ENCODE results near the gene YWHAG.
"Not testable (repeated sequence)": the region's sequence is repeated elsewhere in the genome, so short reads cannot be mapped to it uniquely, and the experiment has no call there.

YWHAG gene

DNA sequence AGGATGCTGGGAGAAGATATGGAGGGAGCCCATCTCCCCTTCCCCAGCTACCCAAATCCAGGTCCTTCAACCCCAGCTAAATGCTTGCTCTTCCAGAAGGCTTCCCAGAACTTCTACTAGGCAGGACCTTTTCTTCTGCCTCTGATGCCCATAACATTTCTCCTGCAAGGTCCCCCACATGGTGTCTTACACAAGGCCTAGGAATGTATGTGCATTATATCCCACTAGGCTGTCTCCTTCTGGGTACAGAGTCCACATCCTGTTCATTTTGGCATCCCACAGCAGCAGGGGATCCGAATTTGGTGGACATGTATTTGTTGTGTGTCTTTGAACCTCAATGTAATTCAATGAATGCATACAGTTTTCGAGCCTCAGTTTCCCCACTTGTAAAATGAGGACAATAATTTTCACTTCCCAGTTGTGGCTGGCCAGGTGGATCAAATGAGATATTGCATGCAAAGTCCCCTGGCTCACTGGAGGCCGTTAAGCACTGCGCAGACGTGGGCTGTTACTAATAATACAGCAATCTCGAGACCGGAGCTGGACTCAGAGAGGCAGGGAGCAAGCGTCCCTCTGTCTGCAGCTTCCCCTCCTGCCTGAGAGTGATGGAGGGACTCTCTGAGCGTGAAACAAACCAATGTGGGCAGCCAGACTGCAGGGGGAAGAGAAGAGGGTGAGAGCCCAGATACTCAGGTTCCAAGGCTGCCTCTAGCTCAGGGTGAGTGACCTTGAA, 18.6 kb upstream of the YWHAG start:
- DNase-seq, result no peak

DNA sequence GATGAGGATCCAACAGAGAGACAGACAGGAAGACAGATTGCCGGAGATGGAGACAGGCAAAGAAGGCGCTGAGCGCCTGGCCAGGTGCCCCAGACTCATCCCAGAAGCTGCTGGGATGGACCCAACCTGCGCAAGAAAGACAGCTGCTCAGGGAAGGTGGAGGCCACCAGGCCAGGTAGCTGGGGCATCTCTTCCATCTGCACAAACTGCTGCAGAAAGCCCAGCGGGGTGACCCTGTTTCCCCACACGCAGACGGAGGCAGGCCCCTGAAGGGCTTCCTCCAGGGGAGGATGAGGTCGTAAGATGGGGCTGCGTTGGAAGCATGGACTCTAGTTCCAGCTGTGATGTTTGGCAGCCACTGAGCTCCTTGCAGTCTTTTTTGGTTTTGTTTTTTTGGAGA, 16.5 kb upstream of the YWHAG start:
- DNase-seq, result no peak

DNA sequence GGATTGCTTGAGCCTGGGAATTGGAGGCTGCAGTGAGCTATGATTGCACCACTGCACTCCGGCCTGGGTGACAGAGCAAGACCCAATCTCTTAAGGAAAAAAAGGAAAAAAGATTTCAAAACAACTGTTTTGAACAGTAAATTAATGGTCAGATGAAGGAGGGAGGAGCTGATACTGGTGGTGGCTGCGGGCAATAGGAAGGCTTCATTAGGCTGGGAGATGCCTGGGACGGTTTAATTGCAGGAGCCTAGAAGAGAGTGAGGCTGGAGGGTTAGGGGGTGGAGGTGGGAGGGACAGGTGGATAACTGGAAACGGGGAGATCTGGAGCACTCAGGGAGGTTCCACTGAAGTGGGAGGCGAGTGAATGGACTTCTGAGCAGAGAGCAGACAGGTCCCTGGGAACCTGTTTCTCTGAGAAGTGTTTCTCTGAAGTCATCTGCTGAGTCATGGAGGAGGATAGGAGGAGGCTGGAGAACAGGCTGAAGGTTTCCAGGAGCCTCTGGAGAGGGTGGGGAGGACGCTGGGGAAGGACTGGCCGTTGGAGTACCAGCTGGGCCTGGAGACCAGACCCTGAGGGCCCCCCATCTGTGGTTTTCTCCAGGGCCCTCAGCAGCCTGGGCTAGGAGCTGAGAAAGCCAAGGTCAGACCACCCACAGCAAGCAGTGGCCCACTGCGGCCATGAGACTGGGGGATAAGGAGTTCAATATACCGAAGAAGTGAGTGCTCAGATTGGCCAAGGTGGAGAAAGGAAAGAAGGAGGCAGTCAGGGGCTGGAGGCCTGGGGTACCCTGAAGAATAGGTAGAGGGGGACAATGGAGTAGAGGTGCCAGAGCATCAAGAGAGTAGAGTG, 14.4 kb upstream of the YWHAG start:
- no peak for DNase-seq

DNA sequence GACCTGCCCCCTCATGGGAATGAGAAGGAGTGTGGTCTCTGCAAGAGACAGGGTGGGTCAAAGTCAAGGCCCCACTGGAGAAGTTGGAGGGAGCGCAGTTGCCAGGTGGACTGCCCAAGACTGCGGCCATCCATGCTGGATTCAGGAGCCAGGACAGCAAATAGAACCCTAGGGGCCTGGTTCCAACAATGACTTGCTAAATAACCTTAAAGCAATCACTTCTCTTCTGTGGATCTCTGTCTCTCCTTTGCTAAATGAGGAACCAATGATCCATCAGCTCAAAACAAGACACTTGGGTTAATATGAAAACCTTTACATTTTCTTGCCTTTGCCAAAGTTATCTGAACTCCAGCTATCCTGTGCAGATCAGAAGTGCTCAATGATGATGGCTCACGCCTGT, 12.6 kb upstream of the YWHAG start:
- DNase-seq, result no peak

DNA sequence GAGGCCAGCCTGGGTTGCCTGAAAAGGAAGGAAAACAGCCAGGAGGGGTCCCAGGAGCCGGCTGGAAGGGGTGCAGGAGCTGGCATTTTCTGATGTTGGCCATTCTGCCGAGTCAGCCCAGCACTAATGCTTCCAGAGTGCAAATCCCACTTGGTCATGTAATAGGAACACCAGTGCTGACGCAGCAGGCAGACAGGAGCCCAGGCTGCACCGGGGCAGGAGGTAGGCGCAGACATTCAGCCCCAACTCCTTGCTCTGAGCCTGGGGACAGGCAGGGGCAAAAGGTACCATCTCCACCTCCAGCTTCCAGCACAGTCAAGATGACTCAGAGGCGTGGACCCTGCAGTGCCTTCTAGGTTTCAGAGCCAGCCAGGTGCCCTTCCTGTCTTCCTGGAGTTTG, 10.2 kb upstream of the YWHAG start:
- DNase-seq, result no peak

DNA sequence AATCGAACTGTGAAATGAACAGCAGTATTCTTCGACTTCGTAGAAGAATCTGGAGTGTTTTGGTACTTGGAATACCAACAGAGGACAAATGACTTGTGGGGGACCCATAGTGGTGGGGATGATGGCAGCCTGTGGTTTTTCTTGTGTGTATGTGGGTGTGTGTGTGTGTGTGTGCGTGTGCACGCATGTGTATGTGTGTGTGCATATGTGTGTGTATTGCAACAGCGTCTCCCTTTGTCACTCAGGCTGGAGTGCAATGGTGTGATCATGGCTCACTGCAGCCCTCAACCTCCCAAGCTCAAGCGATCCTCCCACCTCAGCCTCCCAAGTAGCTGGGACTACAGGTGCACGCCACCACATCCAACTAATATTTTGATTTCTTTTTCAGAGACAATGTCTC, 9.4 kb upstream of the YWHAG start:
- no peak for DNase-seq

DNA sequence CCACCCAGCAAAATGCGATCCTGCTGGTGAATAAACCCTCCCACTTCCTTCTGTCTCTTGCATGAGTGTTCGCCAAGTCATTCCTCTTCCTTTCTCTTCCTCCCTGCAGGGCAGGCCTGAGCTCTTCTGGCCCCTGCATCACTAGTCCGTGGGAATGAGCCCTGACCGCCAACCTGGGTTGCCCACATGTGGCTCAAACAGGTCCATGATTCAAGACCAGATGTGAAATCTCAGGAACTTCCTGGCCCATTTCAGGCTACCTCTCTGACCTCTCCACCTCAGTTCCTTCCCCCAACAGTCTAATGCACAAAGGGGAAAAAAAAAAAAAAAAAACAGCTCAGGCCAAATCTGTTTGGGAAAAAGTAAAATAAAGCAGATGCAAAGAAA, 5.4 kb upstream of the YWHAG start:
- no peak for DNase-seq

DNA sequence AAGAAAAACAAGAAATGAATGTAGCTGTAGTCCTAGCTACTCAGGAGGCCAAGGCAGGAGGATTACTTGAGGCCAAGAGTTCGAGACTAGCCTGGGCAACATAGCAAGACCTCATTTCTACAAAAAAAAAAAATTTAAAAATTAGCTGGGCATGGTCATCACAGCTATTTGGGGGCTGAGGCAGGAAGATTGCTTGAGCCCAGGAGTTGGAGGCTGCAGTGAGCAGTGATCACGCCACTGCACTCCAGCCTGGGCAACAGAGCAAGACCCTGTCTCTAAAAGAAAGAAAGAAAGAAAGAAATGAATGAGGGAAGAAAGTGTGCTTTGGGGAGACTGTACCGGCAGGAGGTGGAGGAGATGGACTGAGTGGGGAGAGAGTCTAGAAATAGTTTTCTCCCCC, 5.0 kb upstream of the YWHAG start:
- not testable (repeated sequence) for DNase-seq

DNA sequence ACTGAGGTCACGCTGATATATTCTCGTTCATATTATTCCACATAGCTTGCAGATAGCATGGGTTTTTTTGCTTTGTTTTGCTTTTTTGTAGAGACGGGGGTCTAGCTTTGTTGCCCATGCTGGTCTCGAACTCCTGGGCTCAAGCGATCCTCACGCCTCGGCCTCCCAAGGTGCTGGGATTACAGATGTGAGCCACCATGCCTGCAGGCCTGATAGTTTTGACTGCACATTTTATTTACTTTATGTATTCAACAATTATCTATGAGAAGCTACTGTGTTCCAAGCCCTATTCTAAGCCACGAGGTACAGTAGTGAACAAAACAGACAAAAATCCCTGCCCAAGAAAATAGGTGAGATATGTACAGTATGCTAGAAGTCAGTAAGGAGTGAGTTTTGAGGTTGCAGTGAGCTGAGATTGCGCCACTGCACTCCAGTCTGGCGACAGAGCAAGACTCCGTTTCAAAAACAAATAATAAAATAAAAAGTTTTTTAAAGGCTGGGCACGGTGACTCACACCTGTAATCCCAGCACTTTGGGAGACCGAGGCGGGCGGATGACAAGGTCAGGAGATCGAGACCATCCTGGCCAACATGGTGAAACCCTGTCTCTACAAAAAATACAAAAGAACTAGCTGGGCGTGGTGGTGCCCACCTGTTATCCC, 1.3 kb upstream of the YWHAG start:
- no peak for DNase-seq

DNA sequence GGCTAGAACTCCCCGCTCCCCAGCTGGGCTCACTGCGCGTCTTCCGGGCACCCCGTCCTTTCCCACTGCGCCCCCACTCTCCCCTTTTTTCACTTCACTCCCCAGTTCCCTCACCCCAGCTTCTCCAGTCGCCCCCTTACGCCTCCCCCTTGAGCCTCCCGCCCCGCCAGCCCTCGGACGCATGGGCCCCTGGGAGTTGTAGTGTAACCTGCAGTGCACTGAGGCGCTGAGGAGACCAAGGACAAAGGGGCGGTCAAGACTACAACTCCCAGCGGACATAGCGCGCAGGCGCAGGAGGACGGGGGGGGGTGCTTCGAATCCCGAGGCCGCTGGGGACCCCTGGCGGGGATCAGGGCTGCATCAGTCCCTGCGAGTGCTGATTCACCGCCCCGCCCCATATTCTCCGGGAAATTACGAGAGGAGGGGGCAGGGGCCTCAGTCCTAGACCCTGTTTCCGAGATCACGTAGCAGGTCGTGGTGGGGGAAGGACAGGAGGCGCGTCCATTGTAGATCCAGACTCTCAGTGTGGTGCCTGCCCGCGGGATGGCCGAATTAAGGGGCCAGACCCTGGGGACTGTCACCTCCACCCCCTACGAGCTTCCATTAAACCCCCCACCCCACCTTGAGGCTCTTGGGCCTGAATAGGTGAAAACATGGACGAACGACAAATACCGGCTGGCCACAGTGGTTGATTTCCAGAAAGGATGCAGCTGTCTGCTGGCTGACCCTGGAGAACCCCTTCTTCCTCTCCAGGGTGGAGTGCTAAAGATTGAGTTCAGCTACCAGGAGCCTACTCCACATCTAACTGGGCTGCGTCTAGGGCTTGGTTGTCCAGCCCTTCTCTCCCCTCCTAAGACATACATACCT, 553 bp upstream of the YWHAG start:
- peak; percentile 98 for DNase-seq

DNA sequence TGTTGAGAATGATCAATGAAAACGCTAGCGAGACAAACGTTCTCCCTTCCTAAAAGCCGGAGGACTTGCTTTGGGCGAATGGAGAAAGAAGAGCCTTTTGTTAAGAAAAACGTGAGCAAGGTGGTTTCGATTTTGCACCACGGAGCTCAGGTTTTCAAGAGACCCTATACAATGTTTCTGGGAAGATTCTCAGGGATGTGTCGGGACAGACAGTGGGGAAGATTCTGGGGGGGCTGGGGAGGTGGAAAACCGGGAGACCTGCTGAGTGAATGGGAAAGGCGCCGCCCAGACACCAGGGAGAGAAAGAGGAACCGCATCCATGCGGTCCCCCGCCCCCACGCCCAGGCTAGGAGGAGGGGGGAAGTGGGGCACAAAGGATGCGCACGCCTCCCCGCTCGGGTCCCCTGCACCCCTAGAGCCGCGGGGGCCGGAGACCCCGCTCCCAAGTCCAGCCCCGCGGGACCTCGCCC, 745 bp downstream of the YWHAG start:
- peak; percentile 52 for DNase-seq

DNA sequence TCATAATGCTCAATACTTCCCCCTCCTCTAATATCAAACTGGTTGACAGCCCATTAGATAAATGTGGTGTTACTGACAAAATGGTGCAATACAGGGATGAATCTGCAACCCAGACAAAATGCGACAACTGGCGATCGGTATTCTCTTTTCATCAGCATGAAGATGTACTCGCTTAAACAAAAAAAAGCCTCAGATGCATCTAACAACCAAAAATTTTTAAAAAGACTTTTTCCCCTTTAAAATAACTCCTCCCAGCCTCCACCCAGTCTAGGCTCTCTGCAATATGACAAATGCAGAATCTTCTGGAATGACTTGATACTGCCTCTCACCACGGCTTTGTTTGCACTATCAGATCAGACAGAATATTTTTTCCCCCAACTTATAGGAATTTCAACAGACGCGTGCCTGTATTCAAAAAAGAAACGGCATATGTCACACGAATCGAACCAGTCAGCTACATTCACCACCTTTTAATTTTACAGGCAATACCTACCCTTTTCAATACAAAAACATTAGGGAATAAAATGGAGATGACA, 1.2 kb downstream of the YWHAG start:
- DNase-seq, result no peak

DNA sequence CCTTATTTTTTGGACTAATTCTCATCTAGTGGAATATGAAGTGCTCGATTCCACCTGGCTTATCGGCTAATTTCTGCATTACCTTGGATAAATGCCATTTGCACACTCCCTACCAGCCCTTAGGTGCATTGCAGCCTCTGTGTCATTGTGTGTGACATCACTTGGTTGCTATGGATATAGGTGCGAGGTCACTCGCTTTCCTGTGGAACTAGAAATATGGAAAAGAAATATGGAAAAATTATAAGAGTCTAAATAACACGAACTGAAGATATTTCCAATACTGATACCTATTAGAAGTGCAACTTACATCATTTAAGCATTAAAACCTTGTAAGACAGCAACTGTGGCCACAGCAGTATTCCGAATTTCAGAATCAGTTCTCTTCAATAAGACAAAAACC, 2.0 kb downstream of the YWHAG start:
- DNase-seq, result no peak

DNA sequence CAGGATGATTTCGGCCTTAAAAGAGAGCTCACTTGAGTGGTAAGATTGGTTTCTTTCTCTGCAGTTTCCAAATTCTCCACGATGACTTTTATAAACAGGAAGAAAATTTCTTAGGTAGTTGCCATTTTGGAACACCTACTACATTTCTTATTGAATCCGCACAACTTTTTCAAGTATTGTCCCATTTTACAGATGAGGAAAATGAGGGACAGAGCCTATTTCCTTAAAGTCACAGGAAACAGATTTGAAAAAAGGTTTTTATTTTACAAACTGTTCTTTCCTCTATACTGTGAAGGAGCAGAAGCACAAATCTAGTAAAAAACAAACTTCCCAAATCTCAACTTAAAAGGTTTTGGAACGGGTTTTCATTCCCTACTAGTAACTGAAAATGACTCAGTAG, 2.7 kb downstream of the YWHAG start:
- no peak for DNase-seq

DNA sequence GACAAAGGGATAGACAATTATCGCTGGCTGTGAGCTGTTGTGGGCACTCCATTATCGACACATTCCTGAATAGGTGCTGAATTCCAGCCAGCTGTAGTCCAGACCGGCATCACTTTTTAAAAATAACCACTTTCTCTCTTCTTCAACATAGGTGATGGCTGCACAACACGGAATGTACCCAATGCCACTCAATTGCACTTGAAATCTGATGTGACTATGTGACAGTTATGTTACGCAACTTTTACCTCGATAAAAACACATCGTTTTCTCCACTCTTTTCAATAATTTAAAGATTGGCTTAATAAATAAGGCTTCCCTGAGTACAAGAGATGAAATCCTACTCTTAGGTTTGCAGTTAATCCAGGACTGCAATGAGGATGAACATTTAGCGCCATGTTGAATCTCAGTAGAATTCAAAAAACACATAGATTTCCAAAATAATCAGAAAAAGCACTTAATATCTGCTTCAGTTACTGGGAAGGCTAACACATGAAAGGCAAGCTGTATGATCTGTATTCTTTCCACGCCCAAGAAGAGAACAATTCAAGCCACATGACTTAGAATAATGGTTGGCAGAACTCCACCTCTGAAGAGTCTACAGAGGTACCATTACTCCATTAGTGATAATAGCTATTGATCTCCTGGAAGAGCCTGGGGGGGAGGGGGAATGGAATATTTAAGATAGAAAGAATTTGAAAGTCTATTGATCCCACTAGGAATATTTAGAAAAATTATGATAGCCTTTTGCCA, 3.6 kb downstream of the YWHAG start:
- no peak for DNase-seq

DNA sequence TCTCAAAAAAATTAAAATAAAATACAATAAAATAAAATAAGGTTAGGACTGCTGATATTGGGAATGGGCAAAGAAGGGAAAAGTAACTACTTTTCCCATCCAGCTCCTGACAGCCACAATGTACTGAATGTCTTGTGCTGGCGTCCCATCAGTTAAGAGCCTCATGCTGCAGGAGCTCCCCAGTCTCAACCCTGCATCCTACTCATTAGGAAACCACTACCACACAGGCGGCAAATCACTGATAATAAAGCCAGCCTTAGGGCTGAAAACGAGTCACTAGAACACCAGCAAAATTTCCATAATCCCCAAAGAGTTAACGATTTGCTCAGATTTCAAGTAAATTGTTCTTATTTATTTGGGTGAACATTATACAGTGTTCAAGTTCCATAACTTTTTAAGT, 4.3 kb downstream of the YWHAG start:
- DNase-seq, result no peak

DNA sequence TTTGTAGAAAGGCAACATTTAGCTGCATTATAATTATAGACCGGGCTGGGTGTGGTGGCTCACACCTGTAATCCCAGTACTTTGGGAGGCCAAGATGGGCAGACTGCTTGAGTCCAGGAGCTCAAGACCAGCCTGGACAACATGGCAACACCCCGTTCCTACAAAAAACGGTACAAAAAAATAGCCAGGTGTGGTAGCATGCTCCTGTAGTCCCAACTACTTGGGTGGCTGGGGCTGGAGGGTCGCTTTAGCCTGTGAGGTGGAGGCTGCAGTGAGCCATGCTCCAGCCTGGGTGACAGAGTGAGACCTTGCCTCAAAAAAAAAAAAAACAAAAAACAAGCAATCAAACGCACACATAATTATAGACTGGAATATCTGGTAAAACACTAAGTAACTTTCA, 5.0 kb downstream of the YWHAG start:
- DNase-seq, result no peak

DNA sequence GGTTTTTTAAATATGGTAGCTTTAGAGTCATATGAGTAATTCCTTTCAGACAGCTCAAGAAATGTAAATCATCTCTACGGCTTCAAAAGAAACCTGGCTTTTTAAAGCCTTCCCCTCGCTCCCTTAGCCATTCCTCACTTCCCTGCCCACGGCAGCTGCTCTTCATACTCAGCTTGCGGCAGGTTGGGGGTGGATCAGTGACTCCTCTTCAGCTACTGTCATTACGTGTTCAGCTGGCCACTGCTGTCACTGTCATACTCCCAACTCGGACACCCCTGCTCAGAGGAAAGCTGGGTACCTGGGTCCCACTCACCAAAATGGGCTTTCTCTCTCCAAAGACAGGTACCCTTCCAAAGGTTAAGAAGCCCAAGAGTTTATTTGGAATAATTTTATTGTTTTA, 6.6 kb downstream of the YWHAG start:
- no peak for DNase-seq

DNA sequence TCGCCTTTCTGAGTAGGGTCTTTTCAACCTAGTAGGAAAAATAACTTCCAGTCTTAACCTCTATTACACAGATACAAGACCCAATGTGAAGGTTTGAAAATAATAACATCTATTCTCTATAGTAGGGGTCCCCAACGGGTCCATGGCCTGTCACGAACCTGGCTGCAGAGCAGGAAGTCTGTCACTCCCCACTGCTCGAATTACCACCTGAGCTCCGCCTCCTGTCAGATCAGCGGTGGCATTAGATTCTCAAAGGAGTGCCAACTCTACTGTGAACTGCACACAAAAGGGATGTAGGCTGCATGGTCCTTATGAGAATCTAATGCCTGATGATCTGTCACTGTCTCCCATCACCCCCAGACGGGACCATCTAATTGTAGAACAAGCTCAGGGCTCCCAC, 7.4 kb downstream of the YWHAG start:
- DNase-seq, result peak; percentile 8

DNA sequence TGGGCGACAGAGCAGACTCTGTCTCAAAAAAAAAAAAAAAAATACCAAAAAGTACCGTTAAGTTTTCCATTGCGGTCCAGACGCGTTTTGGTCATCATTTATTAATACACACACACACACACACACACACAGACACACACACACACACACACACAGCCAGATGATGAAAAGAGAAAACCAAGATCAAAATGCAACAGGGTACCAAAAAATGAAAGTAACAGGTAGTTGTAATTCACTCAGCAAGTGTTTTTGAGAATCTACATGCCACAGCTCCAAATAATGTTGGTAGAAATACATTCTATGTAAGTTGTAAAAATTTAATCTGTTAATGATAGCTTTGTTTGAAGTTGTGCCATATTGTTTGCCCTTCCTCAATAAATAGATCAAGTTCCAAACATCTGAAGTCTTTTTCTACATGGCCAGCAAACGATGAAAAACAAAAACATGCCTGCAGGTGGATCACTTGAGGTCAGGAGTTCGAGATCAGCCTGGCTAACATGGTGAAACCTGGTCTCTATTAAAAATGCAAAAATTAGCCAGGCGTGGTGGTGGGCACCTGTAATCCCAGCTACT, 9.4 kb downstream of the YWHAG start:
- no peak for DNase-seq

DNA sequence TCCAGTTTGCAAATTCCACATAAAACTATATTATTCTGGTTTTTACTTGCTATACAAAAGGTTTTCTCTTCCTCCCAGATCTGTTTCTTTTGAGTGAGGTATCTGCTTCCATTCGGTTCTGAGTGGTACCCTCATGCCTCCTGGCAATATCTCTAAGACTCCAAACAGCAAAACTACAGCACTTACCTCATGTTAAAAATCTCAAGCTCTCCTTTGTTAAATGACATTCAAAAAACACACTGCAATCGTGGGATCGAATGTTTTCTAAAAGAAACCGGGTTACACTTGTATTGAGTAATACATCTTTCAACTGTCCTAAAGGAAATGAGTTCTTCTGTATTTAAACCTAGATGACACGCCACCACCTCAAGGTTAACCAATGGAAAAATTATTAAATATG, 11.1 kb downstream of the YWHAG start:
- no peak for DNase-seq

Measured in CD4-positive, alpha-beta T cell treated with Interleukin-17A for 4 hours (primary cell).